ENCODE results near the gene TPD52L1.

The TPD52L1 gene

DNA sequence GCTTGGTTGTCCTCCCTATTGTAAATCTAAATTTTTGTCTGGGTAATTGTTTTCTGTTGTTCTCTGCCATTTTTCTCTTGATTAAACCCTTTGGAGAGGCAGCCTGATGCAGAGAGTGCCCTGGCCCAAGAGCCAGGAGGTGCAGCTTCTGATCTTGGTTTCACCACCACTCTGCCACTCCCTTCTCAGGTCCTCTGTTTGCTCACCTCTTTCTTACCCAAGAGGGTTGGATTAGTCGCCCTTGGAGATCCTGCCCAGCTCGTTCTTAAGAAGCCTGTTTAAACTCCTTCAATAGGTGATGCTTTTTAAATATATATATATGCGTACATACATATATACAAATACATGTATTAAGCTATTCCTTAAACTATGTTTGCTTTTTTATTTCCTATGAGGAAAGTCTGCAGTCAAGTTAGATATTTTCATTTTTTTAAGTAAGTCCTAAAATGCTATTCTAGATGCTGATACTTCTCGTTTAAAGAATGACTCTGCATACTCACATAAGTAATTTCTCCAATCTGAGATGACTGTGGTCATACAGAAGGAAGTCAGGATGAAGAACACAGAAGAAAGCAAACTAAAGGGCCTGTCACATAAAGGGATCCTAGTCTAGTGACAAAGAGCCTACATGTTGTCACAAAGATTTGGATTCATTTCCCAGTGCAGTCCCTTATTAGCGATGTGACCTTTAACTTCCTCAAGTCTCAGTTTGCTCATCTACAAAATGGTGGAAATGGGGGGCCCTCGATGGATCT, 19.9 kb downstream of the TPD52L1 start:
- Histone ChIP-seq H3K4me3 (ENCODE audit: low read length) (no peak overlapping the region), H3K4me2 (ENCODE audit: low read length) (no peak overlapping the region), H2AFZ (ENCODE audit: low read depth, low read length) (no peak overlapping the region), H3K27me3 (ENCODE audit: low read depth, low read length) (no peaks in the 10 kb centered on the region), H3K79me2 (ENCODE audit: low read length) (no peaks in the 10 kb centered on the region), H4K20me1 (ENCODE audit: insufficient read depth, low read length) (no peaks in the 10 kb centered on the region), H3K9ac (ENCODE audit: low read length) (no peak overlapping the region), H3K9me3 (ENCODE audit: insufficient read depth, low read length) (no peaks in the 10 kb centered on the region), H3K4me1 (ENCODE audit: low read length) (no peaks in the 10 kb centered on the region), H3K36me3 (replicated peaks; ENCODE audit: low read depth, low read length) (no peaks in the 10 kb centered on the region), H3K27ac (ENCODE audit: low read length) (no peak overlapping the region)
- TF ChIP-seq, protein P1, sequence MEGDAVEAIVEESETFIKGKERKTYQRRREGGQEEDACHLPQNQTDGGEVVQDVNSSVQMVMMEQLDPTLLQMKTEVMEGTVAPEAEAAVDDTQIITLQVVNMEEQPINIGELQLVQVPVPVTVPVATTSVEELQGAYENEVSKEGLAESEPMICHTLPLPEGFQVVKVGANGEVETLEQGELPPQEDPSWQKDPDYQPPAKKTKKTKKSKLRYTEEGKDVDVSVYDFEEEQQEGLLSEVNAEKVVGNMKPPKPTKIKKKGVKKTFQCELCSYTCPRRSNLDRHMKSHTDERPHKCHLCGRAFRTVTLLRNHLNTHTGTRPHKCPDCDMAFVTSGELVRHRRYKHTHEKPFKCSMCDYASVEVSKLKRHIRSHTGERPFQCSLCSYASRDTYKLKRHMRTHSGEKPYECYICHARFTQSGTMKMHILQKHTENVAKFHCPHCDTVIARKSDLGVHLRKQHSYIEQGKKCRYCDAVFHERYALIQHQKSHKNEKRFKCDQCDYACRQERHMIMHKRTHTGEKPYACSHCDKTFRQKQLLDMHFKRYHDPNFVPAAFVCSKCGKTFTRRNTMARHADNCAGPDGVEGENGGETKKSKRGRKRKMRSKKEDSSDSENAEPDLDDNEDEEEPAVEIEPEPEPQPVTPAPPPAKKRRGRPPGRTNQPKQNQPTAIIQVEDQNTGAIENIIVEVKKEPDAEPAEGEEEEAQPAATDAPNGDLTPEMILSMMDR (IDR thresholded peaks at IDR 0.05; ENCODE audit: low read depth, low read length), result no peak
- TF ChIP-seq EZH2phosphoT487 (IDR thresholded peaks at IDR 0.05; ENCODE audit: low read depth), result no peak

DNA sequence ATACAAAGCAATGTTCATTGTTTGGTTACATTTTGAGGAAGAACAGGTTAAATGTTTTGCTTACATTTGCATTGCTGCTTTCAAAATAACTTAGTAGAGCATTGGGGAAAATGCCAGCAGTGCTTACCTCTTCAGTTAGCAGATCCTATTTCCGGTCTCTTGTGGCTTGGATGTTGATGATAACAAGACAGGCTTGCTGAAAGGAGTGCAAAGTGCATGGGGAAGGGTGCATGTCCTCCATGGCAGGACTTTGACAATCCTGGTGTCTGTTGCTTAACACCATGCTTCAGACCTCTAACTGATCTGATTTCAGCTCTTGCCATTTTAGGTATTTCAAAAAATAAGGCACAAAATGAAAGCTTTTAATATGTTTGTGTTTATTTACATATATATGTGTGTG, 21.1 kb downstream of the TPD52L1 start:
- Histone ChIP-seq H3K9me3 (ENCODE audit: insufficient read depth, low read length) (no peaks in the 10 kb centered on the region), H3K27me3 (ENCODE audit: low read depth, low read length) (no peaks in the 10 kb centered on the region), H3K9ac (ENCODE audit: low read length) (no peak overlapping the region), H3K4me3 (ENCODE audit: low read length) (no peak overlapping the region), H3K27ac (ENCODE audit: low read length) (no peak overlapping the region), H3K4me2 (ENCODE audit: low read length) (no peak overlapping the region), H4K20me1 (ENCODE audit: insufficient read depth, low read length) (no peaks in the 10 kb centered on the region), H3K36me3 (replicated peaks; ENCODE audit: low read depth, low read length) (no peaks in the 10 kb centered on the region), H2AFZ (ENCODE audit: low read depth, low read length) (no peak overlapping the region), H3K79me2 (ENCODE audit: low read length) (no peaks in the 10 kb centered on the region), H3K4me1 (ENCODE audit: low read length) (no peaks in the 10 kb centered on the region)
- TF ChIP-seq EZH2phosphoT487 (IDR thresholded peaks at IDR 0.05; ENCODE audit: low read depth), result no peak
- TF ChIP-seq, protein P1 (IDR thresholded peaks at IDR 0.05; ENCODE audit: low read depth, low read length), result no peak

DNA sequence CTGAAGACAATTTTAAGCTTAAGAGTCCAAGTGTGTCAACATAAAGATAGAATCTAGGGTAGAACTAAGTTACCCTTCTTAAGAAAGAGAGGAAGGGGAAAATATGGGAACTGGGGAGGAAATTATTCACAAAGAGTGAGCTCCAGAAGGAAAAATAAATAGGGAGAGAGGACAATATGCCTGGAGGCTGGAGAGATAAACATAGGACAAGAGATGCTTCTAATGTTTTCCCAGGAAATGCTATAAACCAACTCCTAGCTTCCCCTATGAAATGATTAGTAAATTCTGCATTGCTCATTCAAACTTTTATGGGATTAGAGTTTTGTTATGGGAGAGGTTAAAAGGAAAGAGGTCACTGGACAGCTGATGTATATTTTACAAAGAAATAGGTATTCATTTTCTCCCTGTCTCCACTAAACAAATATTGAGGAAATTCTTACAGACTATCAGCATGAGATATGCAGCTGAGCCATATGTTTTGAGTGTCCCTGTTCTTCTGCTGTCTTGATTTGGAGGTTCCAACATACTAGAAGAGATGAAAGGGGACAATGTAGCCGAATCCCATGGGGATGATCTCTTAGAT, 22.0 kb downstream of the TPD52L1 start:
- no peak overlapping the region for H3K27ac ChIP-seq (ENCODE audit: low read length)
- TF ChIP-seq EZH2phosphoT487 (IDR thresholded peaks at IDR 0.05; ENCODE audit: low read depth), result no peak
- TF ChIP-seq, protein P1 (IDR thresholded peaks at IDR 0.05; ENCODE audit: low read depth, low read length), result no peak
- H3K9ac ChIP-seq (ENCODE audit: low read length), result no peak overlapping the region
- no peak overlapping the region for H2AFZ ChIP-seq (ENCODE audit: low read depth, low read length)
- H4K20me1 ChIP-seq (ENCODE audit: insufficient read depth, low read length), result no peaks in the 10 kb centered on the region
- H3K27me3 ChIP-seq (ENCODE audit: low read depth, low read length), result no peaks in the 10 kb centered on the region
- H3K36me3 ChIP-seq (replicated peaks; ENCODE audit: low read depth, low read length), result no peaks in the 10 kb centered on the region
- H3K9me3 ChIP-seq (ENCODE audit: insufficient read depth, low read length), result no peaks in the 10 kb centered on the region
- no peak overlapping the region for H3K4me3 ChIP-seq (ENCODE audit: low read length)
- no peaks in the 10 kb centered on the region for H3K4me1 ChIP-seq (ENCODE audit: low read length)
- H3K79me2 ChIP-seq (ENCODE audit: low read length), result no peaks in the 10 kb centered on the region
- H3K4me2 ChIP-seq (ENCODE audit: low read length), result no peak overlapping the region

DNA sequence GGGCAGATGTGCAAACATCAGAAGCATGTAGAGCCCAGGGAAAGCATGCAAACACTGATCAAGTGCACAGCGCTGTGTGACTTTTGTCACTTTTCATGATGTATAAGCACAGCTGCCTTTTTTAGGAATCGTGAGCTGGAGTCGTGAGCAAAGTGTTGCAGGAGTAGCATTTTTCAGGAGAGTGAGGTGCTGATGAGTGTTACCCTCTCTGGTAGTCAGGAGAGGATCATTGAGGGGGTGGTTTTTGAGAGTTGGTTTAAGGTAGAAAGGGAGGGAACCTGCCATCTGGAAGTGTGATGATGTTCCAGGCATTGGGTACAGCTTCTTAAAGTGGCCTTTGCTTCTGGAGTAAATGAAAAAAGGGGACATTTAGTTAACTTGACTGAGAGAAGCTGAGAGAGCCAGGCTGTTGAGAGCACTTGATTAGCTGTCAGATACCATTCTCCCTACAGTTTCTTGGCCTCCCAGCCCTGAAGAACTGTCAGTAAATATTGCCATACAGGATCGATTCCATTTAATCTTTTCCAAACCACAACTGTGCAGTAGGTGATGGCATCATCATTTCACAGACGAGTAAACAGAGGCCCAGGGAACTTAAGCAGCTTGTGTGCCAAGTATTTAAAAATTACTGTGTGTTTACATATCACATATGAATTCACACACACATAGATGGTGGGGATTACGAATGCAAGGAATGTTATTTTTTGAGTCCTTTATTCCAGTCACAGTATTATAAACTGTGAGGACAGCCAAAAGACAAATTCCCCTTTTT, 28.9 kb downstream of the TPD52L1 start:
- no peaks in the 10 kb centered on the region for H3K36me3 ChIP-seq (replicated peaks; ENCODE audit: low read depth, low read length)
- no peak overlapping the region for H3K4me3 ChIP-seq (ENCODE audit: low read length)
- H3K27ac ChIP-seq (ENCODE audit: low read length), result no peak overlapping the region
- no peak overlapping the region for H3K4me2 ChIP-seq (ENCODE audit: low read length)
- no peaks in the 10 kb centered on the region for H3K27me3 ChIP-seq (ENCODE audit: low read depth, low read length)
- no peaks in the 10 kb centered on the region for H3K4me1 ChIP-seq (ENCODE audit: low read length)
- no peak overlapping the region for H3K9ac ChIP-seq (ENCODE audit: low read length)
- no peak overlapping the region for H2AFZ ChIP-seq (ENCODE audit: low read depth, low read length)
- TF ChIP-seq EZH2phosphoT487 (IDR thresholded peaks at IDR 0.05; ENCODE audit: low read depth), result no peak
- TF ChIP-seq, protein P1 (IDR thresholded peaks at IDR 0.05; ENCODE audit: low read depth, low read length), result no peak
- H3K79me2 ChIP-seq (ENCODE audit: low read length), result no peaks in the 10 kb centered on the region
- H3K9me3 ChIP-seq (ENCODE audit: insufficient read depth, low read length), result no peaks in the 10 kb centered on the region
- no peaks in the 10 kb centered on the region for H4K20me1 ChIP-seq (ENCODE audit: insufficient read depth, low read length)

Measured in OCI-LY3 (cell line).